Panc1 (cell line): ENCODE data around the gene ZBTB46. TPM values are rescaled to one million over a fixed set of nuclear protein-coding genes. Genes with fewer than 3 reads are reported as not detected.

ENCODE experiments used
- ATAC-seq: fragments of 200-7000 bp; cut with Tn5 transposase; 2 replicates; pipeline ENCODE4 v1.9.1; 2020; ENCODE audit warnings: mild to moderate bottlenecking, moderate library complexity
- BruUV-seq: library from RNA; stranded (reverse); fragments of 400-500 nt; replicated peaks from 2 replicates; lab custom pipeline; 2021; lab: Mats Ljungman, UMichigan
- CTCF ChIA-PET: fragments of 300-600 bp; sonication (Branson Sonifier 250); formaldehyde crosslinking; loops from one replicate; lab custom pipeline; 2022; ENCODE audit warnings: antibody characterized with exemption; lab: Charles Lee
- POLR2A ChIA-PET: fragments of 300-600 bp; sonication (Branson Sonifier 250); formaldehyde crosslinking; loops from one replicate; lab custom pipeline; 2022; ENCODE audit warnings: antibody characterized with exemption; lab: Charles Lee
- DNase-seq: peaks from one replicate; pipeline ENCODE4 v3.0.0-alpha.2; 2010; ENCODE audit warnings: low read depth, low spot score
- H3K27ac ChIP-seq: 2 replicates; pipeline ENCODE4 v1.5.1; 2011; ENCODE audit warnings: mild to moderate bottlenecking, low read length, inconsistent platforms
- H3K27me3 ChIP-seq: fragments of 200-500 bp; sonication (Bioruptor generic); 2 replicates; pipeline ENCODE4 v1.6.0; 2014; ENCODE audit warnings: low read length, inconsistent platforms; ENCODE audit not compliant: control insufficient read depth, insufficient read depth
- H3K36me3 ChIP-seq: fragments of 200-500 bp; sonication (Bioruptor generic); 2 replicates; pipeline ENCODE4 v1.5.1; 2014; ENCODE audit warnings: inconsistent platforms, mild to moderate bottlenecking, low read length, moderate library complexity; ENCODE audit not compliant: control insufficient read depth, insufficient read depth
- H3K4me1 ChIP-seq: 2 replicates; pipeline ENCODE4 v1.5.1; 2011; ENCODE audit warnings: inconsistent platforms, mild to moderate bottlenecking, low read length, moderate library complexity; ENCODE audit not compliant: control insufficient read depth, insufficient read depth
- H3K4me3 ChIP-seq, 2 experiments: 2 replicates each; pipeline ENCODE4 v1.5.1; 2011 to 2012; ENCODE audit warnings: low read depth in 2 of 2, low read length in 2 of 2, mild to moderate bottlenecking in 2 of 2, inconsistent platforms in 1 of 2, moderate library complexity in 1 of 2
- H3K9me3 ChIP-seq: fragments of 200-500 bp; sonication (Bioruptor generic); 2 replicates; pipeline ENCODE4 v1.5.1; 2014; ENCODE audit warnings: low read depth, mild to moderate bottlenecking, inconsistent platforms, low read length, moderate library complexity; ENCODE audit not compliant: control insufficient read depth, insufficient read depth
- CTCF ChIP-seq: fragments of 450-650 bp; IDR thresholded peaks from 2 replicates; pipeline ENCODE4 v1.5.1; 2017; ENCODE audit warnings: mild to moderate bottlenecking
- POLR2AphosphoS5 ChIP-seq: IDR thresholded peaks from 2 replicates; pipeline ENCODE4 v1.6.1; 2012; ENCODE audit warnings: mild to moderate bottlenecking, low read depth, low read length, moderate library complexity
- SIN3A ChIP-seq: IDR thresholded peaks from 2 replicates; pipeline ENCODE4 v1.6.1; 2012; ENCODE audit warnings: low read depth, mild to moderate bottlenecking, low read length, moderate library complexity, borderline replicate concordance; ENCODE audit not compliant: insufficient read depth
- TCF7L2 ChIP-seq: IDR thresholded peaks from 2 replicates; pipeline ENCODE4 v1.6.1; 2011; ENCODE audit warnings: mild to moderate bottlenecking, low read depth, low read length, inconsistent platforms
- in situ Hi-C: cut with HindIII; loops from 2 replicates; pipeline ENCODE4 v1.10.0; 2016; ENCODE audit warnings: low sequenced_read_pairs, low pct_unique_long_range_greater_than_20kb
- intact Hi-C: fragments of 100-400 bp; cut with micrococcal nuclease; formaldehyde crosslinking; loops from one replicate; pipeline ENCODE4 v1.10.0; 2022; ENCODE audit not compliant: unreplicated experiment
- total RNA-seq: library from RNA; stranded (reverse); gene quantifications from one replicate; pipeline ENCODE4 v1.2.1, GENCODE V29; 2021; ENCODE audit not compliant: unreplicated experiment
- TF ChIP-seq, protein P1 (sequence below), 2 experiments: IDR thresholded peaks; 2 replicates each; pipeline ENCODE4 v1.6.1; 2011 to 2012; ENCODE audit warnings: low read depth in 2 of 2, control low read depth in 1 of 2, low read length in 1 of 2, mild to moderate bottlenecking in 1 of 2, moderate library complexity in 1 of 2; ENCODE audit not compliant: insufficient read depth in 1 of 2

ZBTB46 gene
- total RNA-seq, 1 experiment from 2014 or later, result 15.2 TPM

- H3K27ac ChIP-seq, result no peak overlapping the region
- ATAC-seq (no peak), DNase-seq (no peak)
- CTCF ChIA-PET, result no interaction called here
- no peak overlapping the region for H3K4me3 ChIP-seq
- no TSS peak for BruUV-seq
- intact Hi-C loops (no loop called here), in situ Hi-C loops (no loop called here)
- H3K9me3 ChIP-seq, result no peaks in the 10 kb centered on the region
- H3K27me3 ChIP-seq, result no peaks in the 10 kb centered on the region
- TF ChIP-seq POLR2AphosphoS5 (no peak), TCF7L2 (no peak), SIN3A (no peak), CTCF (no peak)
- TF ChIP-seq, protein P1, sequence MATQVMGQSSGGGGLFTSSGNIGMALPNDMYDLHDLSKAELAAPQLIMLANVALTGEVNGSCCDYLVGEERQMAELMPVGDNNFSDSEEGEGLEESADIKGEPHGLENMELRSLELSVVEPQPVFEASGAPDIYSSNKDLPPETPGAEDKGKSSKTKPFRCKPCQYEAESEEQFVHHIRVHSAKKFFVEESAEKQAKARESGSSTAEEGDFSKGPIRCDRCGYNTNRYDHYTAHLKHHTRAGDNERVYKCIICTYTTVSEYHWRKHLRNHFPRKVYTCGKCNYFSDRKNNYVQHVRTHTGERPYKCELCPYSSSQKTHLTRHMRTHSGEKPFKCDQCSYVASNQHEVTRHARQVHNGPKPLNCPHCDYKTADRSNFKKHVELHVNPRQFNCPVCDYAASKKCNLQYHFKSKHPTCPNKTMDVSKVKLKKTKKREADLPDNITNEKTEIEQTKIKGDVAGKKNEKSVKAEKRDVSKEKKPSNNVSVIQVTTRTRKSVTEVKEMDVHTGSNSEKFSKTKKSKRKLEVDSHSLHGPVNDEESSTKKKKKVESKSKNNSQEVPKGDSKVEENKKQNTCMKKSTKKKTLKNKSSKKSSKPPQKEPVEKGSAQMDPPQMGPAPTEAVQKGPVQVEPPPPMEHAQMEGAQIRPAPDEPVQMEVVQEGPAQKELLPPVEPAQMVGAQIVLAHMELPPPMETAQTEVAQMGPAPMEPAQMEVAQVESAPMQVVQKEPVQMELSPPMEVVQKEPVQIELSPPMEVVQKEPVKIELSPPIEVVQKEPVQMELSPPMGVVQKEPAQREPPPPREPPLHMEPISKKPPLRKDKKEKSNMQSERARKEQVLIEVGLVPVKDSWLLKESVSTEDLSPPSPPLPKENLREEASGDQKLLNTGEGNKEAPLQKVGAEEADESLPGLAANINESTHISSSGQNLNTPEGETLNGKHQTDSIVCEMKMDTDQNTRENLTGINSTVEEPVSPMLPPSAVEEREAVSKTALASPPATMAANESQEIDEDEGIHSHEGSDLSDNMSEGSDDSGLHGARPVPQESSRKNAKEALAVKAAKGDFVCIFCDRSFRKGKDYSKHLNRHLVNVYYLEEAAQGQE (IDR thresholded peaks at IDR 0.05; ENCODE audit: insufficient read depth in 1 of 2, low read depth in 2 of 2, low read length in 1 of 2), result no peak
- H3K4me1 ChIP-seq, result peaks cover 12% of the 10 kb centered on the region; the same call in 1 of the 2 replicates
- POLR2A ChIA-PET, result no interaction called here
- no peaks in the 10 kb centered on the region for H3K36me3 ChIP-seq
Observed at GRCh38 chr20:63840405-63840828, 9.4 kb upstream of the ZBTB46 start.

DNA sequence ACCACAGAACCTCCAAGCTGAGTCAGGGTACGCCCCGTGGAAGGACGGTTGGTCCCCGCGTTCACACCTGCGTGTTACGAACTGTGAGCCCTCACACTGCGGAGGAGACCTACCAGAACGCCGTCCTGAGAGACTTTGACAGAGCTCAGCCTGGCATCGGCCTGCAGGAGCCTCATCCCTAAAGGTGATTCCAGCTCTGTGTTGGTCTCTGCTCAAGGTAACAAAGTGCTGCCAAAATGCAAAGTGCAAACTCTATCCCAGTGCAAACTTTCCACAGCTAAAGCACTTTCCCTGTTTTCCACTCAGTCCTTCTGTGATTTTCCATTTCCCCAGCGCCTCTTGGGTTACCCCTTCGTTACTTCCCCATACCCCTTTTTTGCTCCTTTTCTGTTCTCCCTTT lies 8.6 kb upstream of the ZBTB46 start:
- CTCF ChIA-PET, result no interaction called here
- H3K9me3 ChIP-seq, result no peaks in the 10 kb centered on the region

More for the DNA sequence above, 8.6 kb upstream of the ZBTB46 start:
- POLR2A ChIA-PET, result no interaction called here
- Histone ChIP-seq H3K27me3 (no peaks in the 10 kb centered on the region), H3K4me3 (no peak overlapping the region), H3K36me3 (no peaks in the 10 kb centered on the region), H3K4me1 (peaks cover 20% of the 10 kb centered on the region), H3K27ac (no peak overlapping the region)
- TF ChIP-seq CTCF, result no peak
- no peak for TF ChIP-seq TCF7L2
- TF ChIP-seq SIN3A, result no peak
- TF ChIP-seq POLR2AphosphoS5, result no peak
- TF ChIP-seq, protein P1 (IDR thresholded peaks at IDR 0.05; ENCODE audit: insufficient read depth in 1 of 2, low read depth in 2 of 2, low read length in 1 of 2), result no peak
- in situ Hi-C loops, result no loop called here
- ATAC-seq (no peak), DNase-seq (no peak)
- BruUV-seq, result no TSS peak
- intact Hi-C loops, result no loop called here
